KMS-11 (cell line): ENCODE measurements around the gene UPF2.
"Not testable (repeated sequence)": the region's sequence is repeated elsewhere in the genome, so short reads cannot be mapped to it uniquely, and the experiment has no call there.

Experiments used
- H2AFZ ChIP-seq: fragments of 200-600 bp; sonication (generic); 2 replicates; pipeline ENCODE4 v1.6.1; 2016; ENCODE audit warnings: antibody characterized with exemption, mixed run types, low read depth
- H3K27ac ChIP-seq: fragments of 200-600 bp; sonication (generic); 2 replicates; pipeline ENCODE4 v1.6.1; 2016; ENCODE audit warnings: mild to moderate bottlenecking, mixed run types
- H3K27me3 ChIP-seq: fragments of 200-600 bp; sonication (generic); 2 replicates; pipeline ENCODE4 v1.6.1; 2017; ENCODE audit warnings: mild to moderate bottlenecking, low read depth, mixed run types, moderate library complexity; ENCODE audit not compliant: insufficient read depth
- H3K36me3 ChIP-seq: fragments of 200-600 bp; sonication (generic); 2 replicates; pipeline ENCODE4 v1.6.1; 2017; ENCODE audit warnings: mild to moderate bottlenecking, mixed run types; ENCODE audit not compliant: insufficient read depth
- H3K4me1 ChIP-seq: fragments of 200-600 bp; sonication (generic); 2 replicates; pipeline ENCODE4 v1.6.1; 2016; ENCODE audit warnings: mild to moderate bottlenecking, low read depth, mixed run types; ENCODE audit not compliant: poor library complexity, severe bottlenecking
- H3K4me2 ChIP-seq: fragments of 200-600 bp; sonication (generic); 2 replicates; pipeline ENCODE4 v1.7.0; 2016; ENCODE audit warnings: mild to moderate bottlenecking, mixed run types
- H3K4me3 ChIP-seq: fragments of 200-600 bp; sonication (generic); IDR thresholded peaks from 2 replicates; pipeline ENCODE4 v1.6.1; 2017; ENCODE audit warnings: low read depth, low read length, mixed read lengths; ENCODE audit not compliant: insufficient read depth
- H3K79me2 ChIP-seq: fragments of 200-600 bp; sonication (generic); 2 replicates; pipeline ENCODE4 v1.6.1; 2016; ENCODE audit warnings: low read depth, mixed run types; ENCODE audit not compliant: insufficient read depth
- H3K9ac ChIP-seq: fragments of 200-600 bp; sonication (generic); 2 replicates; pipeline ENCODE4 v1.6.1; 2016; ENCODE audit warnings: mild to moderate bottlenecking, mixed run types
- H4K20me1 ChIP-seq: fragments of 200-600 bp; sonication (generic); 2 replicates; pipeline ENCODE4 v1.6.1; 2016; ENCODE audit warnings: mild to moderate bottlenecking, mixed run types; ENCODE audit not compliant: insufficient read depth
- CTCF ChIP-seq: fragments of 200-600 bp; sonication (generic); conservative IDR thresholded peaks from 2 replicates; pipeline ENCODE4 v1.6.1; 2017; ENCODE audit warnings: low read depth, mild to moderate bottlenecking, antibody characterized with exemption, low read length, moderate library complexity, mixed read lengths

Gene UPF2

GRCh38 chr10:11975795-11976194 lies 66.8 kb downstream of the UPF2 start:
- H3K4me2 ChIP-seq, result no peak overlapping the region
- no peaks in the 10 kb centered on the region for H3K79me2 ChIP-seq
- H3K9ac ChIP-seq, result no peak overlapping the region
- H2AFZ ChIP-seq, result no peak overlapping the region
- H3K27ac ChIP-seq, result no peak overlapping the region
- TF ChIP-seq CTCF, result no peak
- H3K4me1 ChIP-seq, result no peaks in the 10 kb centered on the region
- no peaks in the 10 kb centered on the region for H3K27me3 ChIP-seq
- H3K36me3 ChIP-seq, result no peaks in the 10 kb centered on the region; the same call in 1 of the 2 replicates
- no peaks in the 10 kb centered on the region for H4K20me1 ChIP-seq
- no peak overlapping the region for H3K4me3 ChIP-seq

GRCh38 chr10:11972523-11972922 lies 70.1 kb downstream of the UPF2 start:
- H3K4me2 ChIP-seq, H4K20me1 ChIP-seq, H3K36me3 ChIP-seq: not testable (repeated sequence)

GRCh38 chr10:11962176-11962575 lies 80.4 kb downstream of the UPF2 start:
- Histone ChIP-seq H3K36me3 (peaks cover 13% of the 10 kb centered on the region; the same call in 1 of the 2 replicates), H2AFZ (no peak overlapping the region), H3K4me1 (no peaks in the 10 kb centered on the region), H3K27ac (no peak overlapping the region), H3K4me3 (no peak overlapping the region), H3K27me3 (no peaks in the 10 kb centered on the region), H4K20me1 (no peaks in the 10 kb centered on the region), H3K4me2 (no peak overlapping the region), H3K79me2 (no peaks in the 10 kb centered on the region), H3K9ac (no peak overlapping the region)
- TF ChIP-seq CTCF, result no peak

More at GRCh38 chr10:11972523-11972922, 70.1 kb downstream of the UPF2 start:
- H3K27ac ChIP-seq, H3K27me3 ChIP-seq, H3K4me3 ChIP-seq, H3K9ac ChIP-seq, H2AFZ ChIP-seq, H3K4me1 ChIP-seq, H3K79me2 ChIP-seq: not testable (repeated sequence)

GRCh38 chr10:11961771-11962170 lies 80.8 kb downstream of the UPF2 start:
- no peaks in the 10 kb centered on the region for H3K79me2 ChIP-seq
- H3K27me3 ChIP-seq, result no peaks in the 10 kb centered on the region
- H2AFZ ChIP-seq, result no peak overlapping the region
- peaks cover 10% of the 10 kb centered on the region; the same call in 1 of the 2 replicates for H3K36me3 ChIP-seq
- H3K4me1 ChIP-seq, result no peaks in the 10 kb centered on the region
- no peak for TF ChIP-seq CTCF
- H4K20me1 ChIP-seq, result no peaks in the 10 kb centered on the region
- no peak overlapping the region for H3K27ac ChIP-seq
- H3K9ac ChIP-seq, result no peak overlapping the region
- no peak overlapping the region for H3K4me3 ChIP-seq
- H3K4me2 ChIP-seq, result no peak overlapping the region

GRCh38 chr10:11959966-11960365 lies 82.6 kb downstream of the UPF2 start:
- Histone ChIP-seq H3K36me3 (peaks cover 10% of the 10 kb centered on the region; the same call in 1 of the 2 replicates), H4K20me1 (no peaks in the 10 kb centered on the region), H3K9ac (no peak overlapping the region), H3K79me2 (no peaks in the 10 kb centered on the region), H3K4me2 (no peak overlapping the region), H3K27ac (no peak overlapping the region), H3K4me3 (no peak overlapping the region), H3K27me3 (no peaks in the 10 kb centered on the region), H2AFZ (no peak overlapping the region), H3K4me1 (no peaks in the 10 kb centered on the region)
- no peak for TF ChIP-seq CTCF
